A172 (cell line): Measurements from ENCODE around the gene GPA33. TPM values are rescaled to one million over a fixed set of nuclear protein-coding genes. Genes with fewer than 3 reads are reported as not detected.
A peak's percentile ranks its signal among the peaks of the same experiment; 100 is the strongest.
"Not testable (repeated sequence)": the region's sequence is repeated elsewhere in the genome, so short reads cannot be mapped to it uniquely, and the experiment has no call there.

Experiments used
- DNase-seq: peaks from one replicate; pipeline ENCODE4 v3.0.0-alpha.2; 2015; ENCODE audit warnings: low spot score
- total RNA-seq: library from RNA; depleted of rRNA; stranded (reverse); fragments of >200 nt; shearing (Covaris generic); gene quantifications from 2 replicates; pipeline ENCODE4 v1.2.3, GENCODE V29; 2014; rRNA removed

The GPA33 gene
- total RNA-seq, 1 experiment from 2014 or later, result not detected

DNA sequence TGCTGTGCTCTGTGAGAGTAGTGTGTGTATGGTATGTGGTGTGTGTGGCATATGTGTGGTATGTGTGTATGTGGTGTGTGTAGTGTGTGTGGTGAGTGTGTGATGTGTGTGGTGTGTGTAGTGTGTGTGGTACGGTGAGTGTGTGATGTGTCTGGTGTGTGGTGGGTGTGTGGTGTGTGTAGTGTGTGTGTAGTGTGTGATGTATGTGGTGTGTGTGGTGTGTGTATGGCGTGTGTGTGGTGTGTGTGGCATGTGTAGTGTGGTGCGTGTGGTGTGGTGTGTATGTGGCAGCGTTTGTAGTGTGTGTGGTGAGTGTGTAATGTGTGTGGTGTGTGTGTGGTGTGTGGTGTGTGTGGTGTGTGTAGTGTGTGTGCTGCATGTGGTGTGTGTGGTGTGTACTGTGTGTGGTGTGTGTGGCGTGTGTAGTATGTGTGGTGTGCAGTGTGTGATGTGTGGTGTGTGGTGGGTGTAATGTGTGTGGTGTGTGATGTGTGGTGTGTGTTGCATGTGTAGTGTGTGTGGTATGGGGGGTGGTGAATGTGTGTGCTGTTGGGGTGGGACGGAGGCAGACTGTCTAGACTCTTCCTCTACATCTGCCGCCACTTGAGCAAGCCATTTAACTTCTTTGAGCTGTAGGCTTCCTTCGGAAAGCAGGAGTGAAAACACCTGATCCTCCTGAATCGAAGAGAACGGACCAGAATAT lies 33.5 kb downstream of the GPA33 start:
- DNase-seq, result no peak

DNA sequence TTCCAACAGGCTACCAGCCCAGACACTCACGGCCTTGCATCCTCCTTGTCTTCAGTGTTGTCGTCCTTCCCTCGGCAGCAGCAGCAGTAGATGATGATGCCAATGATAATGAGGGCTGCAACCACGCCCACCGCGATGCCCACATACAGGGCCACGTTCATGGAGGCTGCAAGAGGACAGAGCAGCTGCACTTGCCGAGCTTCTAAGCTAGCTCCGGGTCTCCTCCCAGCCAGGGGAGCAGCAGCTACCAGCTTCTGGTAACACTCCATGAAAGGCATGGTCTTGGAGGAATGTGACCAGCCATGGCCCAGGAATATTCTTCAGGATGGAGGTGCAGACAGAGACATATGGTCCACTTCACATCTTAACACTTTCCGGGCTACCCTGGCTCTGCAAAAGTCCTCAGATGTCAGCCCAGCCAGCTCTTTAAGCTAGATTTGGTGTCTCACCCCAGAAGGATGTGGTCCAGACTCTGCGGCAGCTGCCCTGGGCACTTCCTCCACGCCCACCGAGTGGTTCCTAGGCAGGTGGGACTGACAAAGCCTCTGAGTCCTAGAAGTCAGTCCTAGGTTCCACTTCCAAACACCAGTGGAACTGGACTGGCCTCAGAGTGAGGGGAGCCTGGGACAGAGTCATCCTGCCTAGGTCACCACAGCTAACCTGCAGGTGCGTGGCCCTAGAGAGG lies 35.1 kb downstream of the GPA33 start:
- peak; percentile 25 for DNase-seq

- DNase-seq, result peak; percentile 36
These were observed 35.6 kb downstream of the GPA33 start for GRCh38 chr1:167054531-167054930.

DNA sequence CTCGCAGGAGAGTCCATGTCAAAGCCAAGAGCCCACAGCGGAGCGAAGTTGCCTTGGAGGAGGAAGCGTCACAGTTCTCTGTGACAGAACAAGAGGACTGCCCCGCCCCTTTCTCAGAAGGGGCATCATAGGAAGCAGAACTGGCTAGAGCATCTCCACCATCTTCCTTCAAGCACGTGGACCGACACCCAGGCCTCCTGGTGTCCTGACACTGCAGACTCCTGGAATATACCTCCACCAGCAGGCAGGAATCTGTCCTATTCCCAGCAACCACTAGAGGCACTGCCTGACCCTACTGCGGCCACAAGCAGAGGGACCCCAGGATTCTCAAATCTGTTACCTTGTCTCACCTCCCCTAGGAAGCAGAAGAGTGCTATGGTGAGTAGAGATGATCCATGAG lies 37.8 kb downstream of the GPA33 start:
- DNase-seq, result no peak

DNA sequence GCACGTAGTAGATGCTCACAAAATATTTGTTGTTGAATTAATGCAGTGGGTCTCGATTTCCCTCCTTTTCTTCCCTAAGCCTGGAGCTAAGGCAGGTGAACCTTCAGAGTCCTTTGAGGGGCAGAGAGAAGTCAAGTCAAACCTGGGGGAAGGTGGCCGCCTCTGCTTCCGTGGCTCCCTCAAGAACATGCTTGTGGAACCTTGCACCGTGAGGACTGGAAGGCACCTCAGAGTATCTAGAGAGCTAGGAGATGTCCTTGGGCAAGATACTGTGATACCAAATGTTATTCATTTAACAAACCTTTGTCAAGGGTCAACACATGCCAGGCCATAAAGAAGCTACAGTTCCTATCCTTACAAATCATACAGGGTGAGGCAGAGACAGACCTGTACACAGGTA lies 38.3 kb downstream of the GPA33 start:
- no peak for DNase-seq

DNA sequence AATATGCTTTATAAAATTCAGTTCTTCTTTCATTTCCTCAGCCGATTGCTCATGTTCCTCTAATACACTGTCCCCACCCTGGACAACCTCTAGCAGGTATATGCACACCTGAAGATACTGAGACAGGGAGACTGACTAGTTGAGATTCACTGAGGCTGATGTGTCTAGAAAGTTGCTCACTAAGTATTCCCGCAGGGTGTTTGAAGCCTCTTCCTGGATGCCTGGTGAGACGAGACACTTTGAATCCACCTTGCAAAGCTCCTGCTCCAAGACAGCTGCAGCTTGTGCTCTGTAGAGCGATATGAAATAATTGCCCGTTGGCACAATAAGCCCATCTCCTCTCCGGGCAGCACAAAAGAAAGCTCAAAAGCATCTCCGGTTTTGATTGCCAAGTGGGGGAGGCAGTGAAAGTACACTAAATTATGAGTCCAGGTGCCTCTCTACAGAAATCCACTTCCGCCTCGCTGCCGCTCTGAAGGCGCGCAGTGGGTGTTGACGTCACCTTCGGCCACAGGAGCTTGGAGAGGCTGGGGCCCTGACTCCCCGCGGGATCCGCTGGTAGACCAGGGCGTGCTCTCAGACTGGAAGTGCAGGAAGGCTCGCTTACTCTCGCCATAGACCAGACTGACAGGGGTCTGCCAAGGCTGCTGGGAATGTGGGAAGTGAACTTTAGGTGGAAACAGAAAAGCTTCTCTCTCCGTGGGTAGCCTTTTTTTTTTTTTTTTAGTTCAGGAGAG lies 46.3 kb downstream of the GPA33 start:
- peak; percentile 78 for DNase-seq

DNA sequence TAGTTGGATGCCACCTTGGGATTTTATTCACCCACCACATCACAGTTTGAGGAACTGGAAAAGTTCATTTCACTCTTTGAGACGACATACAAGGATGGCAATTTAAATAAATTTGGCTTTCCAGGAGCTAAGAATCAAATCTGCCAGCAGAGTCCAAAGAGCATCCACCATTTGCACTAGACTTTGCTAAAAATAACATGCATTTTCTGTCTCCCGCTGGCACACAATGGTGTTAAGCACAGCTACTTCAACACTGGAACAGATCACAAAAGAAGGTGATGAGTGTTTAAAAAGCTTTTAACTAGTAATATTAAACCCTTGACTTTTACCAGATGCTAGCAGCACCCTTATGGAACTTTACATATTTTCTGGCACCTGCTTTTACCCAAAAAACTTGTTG lies 56.5 kb downstream of the GPA33 start:
- DNase-seq, result no peak

- not testable (repeated sequence) for DNase-seq
These were observed 60.6 kb downstream of the GPA33 start for GRCh38 chr1:167029553-167029952.

DNA sequence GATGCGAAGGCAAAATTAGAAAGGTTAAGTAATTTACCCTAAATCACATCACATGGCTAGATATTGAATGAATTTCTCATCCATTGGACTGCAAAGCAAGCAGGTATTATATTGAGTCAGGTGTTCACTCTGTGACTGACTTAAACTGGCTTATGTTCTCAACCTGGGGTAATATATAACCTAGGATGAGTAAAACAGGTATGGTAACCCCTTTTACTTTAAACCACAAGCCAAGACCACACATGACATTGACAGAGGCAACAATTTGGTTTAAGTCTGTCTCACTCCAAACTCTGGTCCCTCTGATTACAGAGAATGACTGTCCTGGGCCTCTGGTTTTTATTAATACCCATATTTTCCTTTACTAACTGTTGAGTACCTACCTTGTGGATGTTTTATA lies 67.8 kb downstream of the GPA33 start:
- no peak for DNase-seq

DNA sequence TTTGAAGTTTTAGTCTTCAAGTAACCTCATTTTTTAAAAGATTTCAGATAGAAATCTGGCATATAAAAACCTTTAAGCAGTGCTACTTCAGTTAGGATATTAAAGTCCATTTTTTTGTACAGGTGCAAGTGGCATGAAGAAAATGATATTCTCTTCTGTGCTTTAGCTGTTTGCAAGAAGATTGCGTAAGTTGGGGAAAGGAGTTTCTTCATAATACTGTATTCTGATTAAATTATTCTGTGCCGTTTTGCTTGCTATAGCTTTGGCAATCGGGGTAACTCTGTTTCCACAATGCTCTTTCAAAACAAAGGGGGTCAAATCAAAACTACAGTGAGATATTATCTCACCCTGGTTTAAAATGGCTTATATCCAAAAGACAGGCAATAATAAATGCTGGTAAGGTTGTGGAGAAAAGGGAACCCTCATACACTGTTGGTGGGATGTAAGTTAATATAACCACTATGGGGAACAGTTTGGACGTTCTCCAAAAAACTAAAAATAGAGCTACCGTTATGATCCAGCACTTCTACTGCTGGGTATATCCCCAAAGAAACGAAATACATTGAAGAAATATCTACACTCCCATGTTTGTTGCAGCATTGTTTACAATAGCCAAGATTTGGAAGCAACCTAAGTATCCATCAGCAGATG lies 74.0 kb downstream of the GPA33 start:
- DNase-seq, result no peak

GRCh38 chr1:167013108-167013929 lies 76.9 kb downstream of the GPA33 start:
- DNase-seq, result no peak

- no peak for DNase-seq
These were observed 77.6 kb downstream of the GPA33 start for GRCh38 chr1:167012570-167012969.

DNA sequence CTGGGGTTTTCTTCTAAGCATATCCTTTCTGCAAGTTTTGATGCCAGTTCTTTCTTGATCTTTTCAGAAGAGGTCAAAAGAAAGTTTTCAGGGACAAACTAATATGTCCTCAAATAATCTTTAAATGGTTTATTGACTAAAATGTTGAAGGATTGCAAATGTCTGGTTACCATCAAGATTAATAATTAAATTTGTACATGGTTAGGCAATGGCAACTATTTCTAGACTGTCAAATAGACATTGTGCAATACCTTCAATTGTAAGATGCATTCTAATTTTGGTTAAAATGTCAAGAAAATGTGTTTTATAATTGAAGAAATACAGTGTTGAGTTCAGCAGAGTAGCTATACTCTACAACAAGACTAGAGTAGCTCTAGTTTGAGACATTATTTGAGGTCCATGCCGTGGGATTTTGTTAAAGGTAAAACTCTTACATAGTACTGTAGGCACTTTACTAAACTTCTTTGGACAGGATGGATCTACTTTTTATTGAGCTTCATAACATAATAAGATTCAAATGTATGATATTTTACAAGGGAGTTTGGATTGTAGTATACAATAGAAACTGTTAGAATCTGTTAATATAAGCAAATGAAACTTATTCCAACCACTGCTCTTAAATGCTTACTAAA lies 78.5 kb downstream of the GPA33 start:
- DNase-seq, result no peak

GRCh38 chr1:167003711-167004110 lies 86.5 kb downstream of the GPA33 start:
- no peak for DNase-seq

Other genes starting within 250 kb of the GPA33 start
- 24.1 and 28.5 TPM in 2 replicates for gene TADA1, start 214.1 kb downstream of the GPA33 start, total RNA-seq
- 0.12 and 0.48 TPM in 2 replicates for gene ILDR2, start 114.8 kb downstream of the GPA33 start, total RNA-seq
- gene MAEL, start 101.1 kb downstream of the GPA33 start, total RNA-seq, result not detected in 2 replicates
- gene STYXL2, start 3.7 kb upstream of the GPA33 start, total RNA-seq, result not detected in 2 replicates
- 5.1 and 6.0 TPM in 2 replicates for gene POU2F1, start 130.5 kb upstream of the GPA33 start, total RNA-seq